H9 (cell line): ENCODE measurements around the gene SYNGR4. TPM values are rescaled to one million over a fixed set of nuclear protein-coding genes. Genes with fewer than 3 reads are reported as not detected.

Experiments
- DNase-seq: peaks from one replicate; pipeline ENCODE4 v3.0.0-alpha.2; 2017
- H2AFZ ChIP-seq: one replicate; pipeline ENCODE4 v1.6.1; 2013; ENCODE audit warnings: mild to moderate bottlenecking, low read length, control low read depth, moderate library complexity
- H2AK5ac ChIP-seq: 2 replicates; pipeline ENCODE4 v1.6.1; 2013; ENCODE audit warnings: low read length, control low read depth, mixed read lengths; ENCODE audit not compliant: insufficient read length
- H2BK120ac ChIP-seq: one replicate; pipeline ENCODE4 v1.6.1; 2013; ENCODE audit warnings: low read depth, mild to moderate bottlenecking, low read length, control low read depth, inconsistent platforms; ENCODE audit not compliant: poor library complexity, severe bottlenecking
- H2BK12ac ChIP-seq: 2 replicates; pipeline ENCODE4 v1.6.1; 2013; ENCODE audit warnings: low read length, control low read depth, mixed read lengths, low read depth; ENCODE audit not compliant: insufficient read length
- H2BK15ac ChIP-seq: 2 replicates; pipeline ENCODE4 v1.6.1; 2013; ENCODE audit warnings: low read depth, low read length, control low read depth
- H2BK20ac ChIP-seq: one replicate; pipeline ENCODE4 v1.6.1; 2013; ENCODE audit warnings: low read depth, mild to moderate bottlenecking, low read length, control low read depth, inconsistent platforms; ENCODE audit not compliant: poor library complexity, severe bottlenecking
- H2BK5ac ChIP-seq: 2 replicates; pipeline ENCODE4 v1.6.1; 2013; ENCODE audit warnings: low read length, control low read depth, mixed read lengths; ENCODE audit not compliant: insufficient read length
- H3K14ac ChIP-seq: 2 replicates; pipeline ENCODE4 v1.6.1; 2013; ENCODE audit warnings: low read length, control low read depth; ENCODE audit not compliant: insufficient read depth
- H3K18ac ChIP-seq: 2 replicates; pipeline ENCODE4 v1.6.1; 2013; ENCODE audit warnings: low read depth, mild to moderate bottlenecking, mixed read lengths, low read length, control low read depth; ENCODE audit not compliant: insufficient read length
- H3K23ac ChIP-seq: 2 replicates; pipeline ENCODE4 v1.6.1; 2013; ENCODE audit warnings: low read length, control low read depth, mixed read lengths, low read depth; ENCODE audit not compliant: insufficient read length
- H3K23me2 ChIP-seq: 2 replicates; pipeline ENCODE4 v1.6.1; 2013; ENCODE audit warnings: low read depth, mild to moderate bottlenecking, mixed read lengths, low read length, control low read depth; ENCODE audit not compliant: insufficient read length, poor library complexity, severe bottlenecking
- H3K27ac ChIP-seq: 2 replicates; pipeline ENCODE4 v1.5.1; 2013; ENCODE audit warnings: low read length, control low read depth, mixed read lengths, low read depth; ENCODE audit not compliant: insufficient read length
- H3K27me3 ChIP-seq: 2 replicates; pipeline ENCODE4 v1.6.1; 2013; ENCODE audit warnings: low read length, control low read depth, inconsistent platforms; ENCODE audit not compliant: insufficient read depth
- H3K4ac ChIP-seq: 2 replicates; pipeline ENCODE4 v1.6.1; 2013; ENCODE audit warnings: low read depth, mild to moderate bottlenecking, control low read depth, inconsistent platforms, low read length, moderate library complexity
- H3K4me1 ChIP-seq: 2 replicates; pipeline ENCODE4 v1.6.1; 2013; ENCODE audit warnings: low read length, control low read depth, inconsistent platforms; ENCODE audit not compliant: insufficient read depth
- H3K4me2 ChIP-seq: 2 replicates; pipeline ENCODE4 v1.6.1; 2013; ENCODE audit warnings: low read length, control low read depth, mixed read lengths; ENCODE audit not compliant: insufficient read length, insufficient read depth
- H3K56ac ChIP-seq: 2 replicates; pipeline ENCODE4 v1.6.1; 2013; ENCODE audit warnings: low read depth, mild to moderate bottlenecking, mixed read lengths, low read length, control low read depth; ENCODE audit not compliant: insufficient read length
- H3K79me1 ChIP-seq: 2 replicates; pipeline ENCODE4 v1.6.1; 2013; ENCODE audit warnings: low read depth, mild to moderate bottlenecking, moderate library complexity, low read length, control low read depth, inconsistent platforms; ENCODE audit not compliant: insufficient read depth, poor library complexity, severe bottlenecking
- H3K79me2 ChIP-seq: 2 replicates; pipeline ENCODE4 v1.6.1; 2013; ENCODE audit warnings: low read length, control low read depth, inconsistent platforms; ENCODE audit not compliant: insufficient read depth
- H3K9ac ChIP-seq: 2 replicates; pipeline ENCODE4 v1.6.1; 2013; ENCODE audit warnings: low read length, control low read depth, mixed read lengths; ENCODE audit not compliant: insufficient read length; ENCODE audit errors: extremely low read depth
- H3K9me3 ChIP-seq: one replicate; pipeline ENCODE4 v1.6.1; 2013; ENCODE audit warnings: low read depth, low read length, inconsistent platforms; ENCODE audit not compliant: control insufficient read depth
- H3T11ph ChIP-seq: one replicate; pipeline ENCODE4 v1.6.1; 2013; ENCODE audit warnings: mild to moderate bottlenecking, low read length, control low read depth, inconsistent platforms
- H4K20me1 ChIP-seq: one replicate; pipeline ENCODE4 v1.6.1; 2013; ENCODE audit not compliant: control insufficient read depth, insufficient read length, insufficient read depth
- H4K5ac ChIP-seq: 2 replicates; pipeline ENCODE4 v1.6.1; 2013; ENCODE audit warnings: low read depth, mild to moderate bottlenecking, mixed read lengths, low read length, control low read depth; ENCODE audit not compliant: insufficient read length
- H4K8ac ChIP-seq: replicated peaks from 2 replicates; pipeline ENCODE4 v1.6.1; 2013; ENCODE audit warnings: low read length, control low read depth, mixed read lengths, low read depth; ENCODE audit not compliant: insufficient read length
- H4K91ac ChIP-seq: 2 replicates; pipeline ENCODE4 v1.6.1; 2013; ENCODE audit warnings: low read depth, mild to moderate bottlenecking, moderate library complexity, mixed read lengths, low read length, control low read depth; ENCODE audit not compliant: insufficient read length
- H3K27ac Mint-ChIP-seq, 3 experiments: 2 replicates in 2 of 3; 3 replicates in 1 of 3; pipeline ENCODE4 v1.8.0; 2020 to 2021; ENCODE audit warnings: mixed read lengths in 3 of 3, mild to moderate bottlenecking in 1 of 3, moderate library complexity in 1 of 3
- H3K27me3 Mint-ChIP-seq: 2 replicates; pipeline ENCODE4 v1.8.0; 2021; ENCODE audit warnings: low read depth, mild to moderate bottlenecking, moderate library complexity, mixed read lengths
- H3K36me3 Mint-ChIP-seq, 3 experiments: 2 replicates in 2 of 3; 3 replicates in 1 of 3; pipeline ENCODE4 v1.8.0; 2020 to 2021; ENCODE audit warnings: low read depth in 3 of 3, mixed read lengths in 3 of 3; ENCODE audit not compliant: insufficient read depth in 1 of 3
- H3K4me1 Mint-ChIP-seq, 2 experiments: 2 replicates each; pipeline ENCODE4 v1.8.0; 2020; ENCODE audit warnings: mixed read lengths in 2 of 2
- H3K4me3 Mint-ChIP-seq, 2 experiments: 2 replicates in 1 of 2; 3 replicates in 1 of 2; pipeline ENCODE4 v1.8.0; 2020 to 2021; ENCODE audit warnings: mild to moderate bottlenecking in 2 of 2, mixed read lengths in 2 of 2, moderate library complexity in 1 of 2
- H3K9me3 Mint-ChIP-seq, 2 experiments: 2 replicates in 1 of 2; 3 replicates in 1 of 2; pipeline ENCODE4 v1.8.0; 2020; ENCODE audit warnings: mild to moderate bottlenecking in 2 of 2, mixed read lengths in 2 of 2, moderate library complexity in 1 of 2
- CTCF ChIP-seq: fragments of 200-600 bp; sonication (generic); conservative IDR thresholded peaks from 3 replicates; pipeline ENCODE4 v1.8.0; 2021; ENCODE audit warnings: antibody characterized with exemption, mild to moderate bottlenecking
- WGBS: extraction: QIAGEN DNeasy Blood & Tissue Kit; methylation state at CpG from one replicate; pipeline ENCODE4 v1.1.7; 2013; ENCODE audit warnings: missing lambda C conversion rate, low lambda C conversion rate, mixed read lengths; ENCODE audit not compliant: insufficient read length; ENCODE audit errors: extremely low coverage; 5-methylcytosine and 5-hydroxymethylcytosine counted together
- total RNA-seq: library from RNA; stranded (reverse); gene quantifications from 2 replicates; pipeline ENCODE4 v1.2.1, GENCODE V29; 2021

SYNGR4 gene
- total RNA-seq, 1 experiment from 2014 or later = 0.31 TPM

DNA sequence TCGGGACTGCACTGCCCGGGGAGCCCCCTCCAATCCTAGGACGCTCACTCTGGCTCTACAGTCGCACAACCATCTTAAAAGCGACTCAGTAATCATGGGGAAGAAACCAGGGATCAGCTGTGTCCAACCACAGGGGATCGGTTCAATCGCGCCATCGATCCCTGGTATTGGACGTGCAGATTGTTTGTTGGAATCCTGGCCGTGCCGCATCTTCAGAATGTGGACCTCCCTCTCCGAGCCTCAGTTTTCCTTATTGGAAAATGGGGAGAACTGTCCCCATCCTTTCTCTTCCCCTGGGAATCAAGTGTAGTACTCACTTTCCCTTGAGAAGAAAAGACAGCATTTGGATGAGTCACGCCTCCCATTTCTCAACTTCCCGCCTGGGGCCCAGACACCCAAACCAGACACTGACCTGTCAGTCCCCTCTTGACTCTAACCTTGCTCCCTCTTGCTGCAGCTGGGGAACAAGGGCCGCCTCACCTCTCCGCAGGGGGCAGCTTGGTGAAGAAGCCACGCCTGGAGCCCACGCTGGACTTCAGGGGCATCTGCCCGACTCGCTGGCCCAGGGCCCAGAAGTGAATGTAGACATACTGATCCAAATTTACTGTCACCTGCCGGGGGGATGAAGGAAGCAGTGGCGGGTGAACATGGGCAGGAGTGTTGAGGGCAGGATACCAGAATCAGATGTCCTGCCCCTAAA lies 21.2 kb upstream of the SYNGR4 start:
- Histone ChIP-seq H3T11ph (no peak overlapping the region), H3K79me1 (no peaks in the 10 kb centered on the region), H3K9me3 (no peaks in the 10 kb centered on the region), H3K4me2 (no peak overlapping the region), H3K27ac (no peak overlapping the region), H2BK20ac (no peak overlapping the region), H3K18ac (no peak overlapping the region), H3K56ac (no peak overlapping the region), H2BK120ac (no peak overlapping the region), H3K4me1 (no peaks in the 10 kb centered on the region), H2BK12ac (no peak overlapping the region), H3K79me2 (no peaks in the 10 kb centered on the region), H2AFZ (no peak overlapping the region), H3K23ac (no peak overlapping the region), H4K91ac (no peak overlapping the region), H4K20me1 (no peaks in the 10 kb centered on the region), H4K8ac (no peak overlapping the region), H2AK5ac (no peak overlapping the region), H3K9ac (no peak overlapping the region), H3K14ac (no peak overlapping the region), H4K5ac (no peak overlapping the region), H2BK15ac (no peak overlapping the region), H3K27me3 (no peaks in the 10 kb centered on the region), H3K23me2 (no peaks in the 10 kb centered on the region), H2BK5ac (no peak overlapping the region), H3K4ac (no peak overlapping the region)
- Mint-ChIP-seq H3K36me3 (peaks cover 0 to 4% (median 0%) of the 10 kb centered on the region in 3 experiments; a peak in 2 of 7 replicates), H3K27me3 (no peaks in the 10 kb centered on the region; the same call in none of the 2 replicates), H3K4me1 (peaks cover 2 to 12% of the 10 kb centered on the region in 2 experiments; a peak in 3 of 4 replicates), H3K4me3 (no peak overlapping the region), H3K27ac (peak overlapping the region in 1 of 3 experiments; percentile 70; a peak in 1 of 7 replicates), H3K9me3 (no peaks in the 10 kb centered on the region)
- TF ChIP-seq CTCF = no peak
- DNase-seq = no peak
- WGBS = no CpG with 5 or more reads among the region's 23 CpGs
